Natural killer cell (primary cell): ENCODE data around the gene ZNF618. TPM values are rescaled to one million over a fixed set of nuclear protein-coding genes. Genes with fewer than 3 reads are reported as not detected.
"Not testable (repeated sequence)": the region's sequence is repeated elsewhere in the genome, so short reads cannot be mapped to it uniquely, and the experiment has no call there.

ENCODE experiments used
- ATAC-seq, 3 donors: fragments of 150-1000 bp in 2 of 3; fragments of 200-7000 bp in 1 of 3; cut with Tn5 transposase; 1 replicate in 1 of 3; 2 replicates in 2 of 3; pipeline ENCODE4 v1.10.0; 2021; ENCODE audit warnings: mild to moderate bottlenecking in 2 of 3, moderate library complexity in 2 of 3
- DNase-seq, 2 donors: peaks; one replicate each; pipeline versions ENCODE4 v3.0.0 to v3.0.0-alpha.2; 2013 to 2021; ENCODE audit warnings: mixed read lengths in 1 of 2
- H3K27ac ChIP-seq: one replicate; pipeline ENCODE4 v1.5.1; 2013; ENCODE audit warnings: mild to moderate bottlenecking, low read length
- H3K27me3 ChIP-seq: one replicate; pipeline ENCODE4 v1.6.1; 2013; ENCODE audit warnings: low read length; ENCODE audit not compliant: control insufficient read depth, insufficient read depth
- H3K36me3 ChIP-seq: one replicate; pipeline ENCODE4 v1.6.1; 2013; ENCODE audit warnings: low read length; ENCODE audit not compliant: control insufficient read depth, insufficient read depth
- H3K4me1 ChIP-seq: one replicate; pipeline ENCODE4 v1.6.1; 2013; ENCODE audit warnings: low read length; ENCODE audit not compliant: control insufficient read depth, insufficient read depth
- H3K4me3 ChIP-seq: one replicate; pipeline ENCODE4 v1.5.1; 2013; ENCODE audit warnings: low read length
- H3K9me3 ChIP-seq: one replicate; pipeline ENCODE4 v1.6.1; 2013; ENCODE audit warnings: low read length; ENCODE audit not compliant: control insufficient read depth, insufficient read depth
- H3K27ac Mint-ChIP-seq, 2 donors: one replicate each; pipeline ENCODE4 v1.8.0; 2022; ENCODE audit warnings: mild to moderate bottlenecking in 2 of 2, mixed read lengths in 2 of 2, moderate library complexity in 1 of 2
- H3K27me3 Mint-ChIP-seq, 2 donors: one replicate each; pipeline ENCODE4 v1.8.0; 2022; ENCODE audit warnings: low read depth in 2 of 2, mixed read lengths in 2 of 2
- H3K36me3 Mint-ChIP-seq: one replicate; pipeline ENCODE4 v1.8.0; 2022; ENCODE audit warnings: mixed read lengths
- H3K4me1 Mint-ChIP-seq, 2 donors: one replicate each; pipeline ENCODE4 v1.8.0; 2022; ENCODE audit warnings: mixed read lengths in 2 of 2
- H3K4me3 Mint-ChIP-seq: one replicate; pipeline ENCODE4 v1.8.0; 2022; ENCODE audit warnings: mild to moderate bottlenecking, moderate library complexity, mixed read lengths
- H3K9me3 Mint-ChIP-seq, 2 donors: one replicate each; pipeline ENCODE4 v1.8.0; 2022; ENCODE audit warnings: mixed read lengths in 2 of 2
- CTCF ChIP-seq: fragments of 200-600 bp; IDR thresholded peaks from one replicate; pipeline ENCODE4 v1.8.0; 2022; ENCODE audit warnings: antibody characterized with exemption
- WGBS: methylation state at CpG from one replicate; pipeline ENCODE4 v1.1.7; 2013; ENCODE audit warnings: missing lambda C conversion rate; ENCODE audit not compliant: insufficient coverage; 5-methylcytosine and 5-hydroxymethylcytosine counted together
- intact Hi-C: fragments of 100-400 bp; cut with micrococcal nuclease; formaldehyde crosslinking; loops from one replicate; pipeline ENCODE4 v1.14.2; 2022
- total RNA-seq, 4 donors: library from RNA; stranded (reverse); fragments of 120-200 nt in 1 of 4; gene quantifications; one replicate each; pipeline versions ENCODE4 v1.2.3 to v1.2.4, GENCODE V29; 2013 to 2022

Gene ZNF618
- total RNA-seq, 3 donors from 2014 or later (not counting 1 experiment from before 2014, with no cell fraction given): 9.2 to 10.7 (median 10.0) TPM

- TF ChIP-seq CTCF: no peak
Measured at GRCh38 chr9:114080773-114081440, 204.8 kb downstream of the ZNF618 start.

GRCh38 chr9:114081441-114082016 lies 205.4 kb downstream of the ZNF618 start:
- no peak for TF ChIP-seq CTCF
- Histone ChIP-seq H3K4me3 (no peak overlapping the region), H3K27me3 (no peaks in the 10 kb centered on the region), H3K9me3 (no peaks in the 10 kb centered on the region), H3K36me3 (no peaks in the 10 kb centered on the region), H3K27ac (no peak overlapping the region), H3K4me1 (no peaks in the 10 kb centered on the region)
- WGBS: 84% methylated on average over 6 of the region's 6 CpGs
- DNase-seq: peak in 1 of 2 donors; percentile 10
- intact Hi-C loops: loop anchor here (1.0 kb wide), 2 partner anchors 210 to 224 kb away; no protein-coding TSS in a partner anchor
- Mint-ChIP-seq H3K4me3 (no peak overlapping the region), H3K27me3 (peaks cover 0 to 6% of the 10 kb centered on the region in 2 donors), H3K4me1 (no peaks in the 10 kb centered on the region), H3K9me3 (no peaks in the 10 kb centered on the region), H3K36me3 (no peaks in the 10 kb centered on the region), H3K27ac (no peak overlapping the region)
- ATAC-seq: no peak

More at GRCh38 chr9:114080773-114081440, 204.8 kb downstream of the ZNF618 start:
- Histone ChIP-seq H3K9me3 (no peaks in the 10 kb centered on the region), H3K36me3 (no peaks in the 10 kb centered on the region), H3K27me3 (no peaks in the 10 kb centered on the region), H3K4me1 (no peaks in the 10 kb centered on the region), H3K27ac (no peak overlapping the region), H3K4me3 (no peak overlapping the region)
- no peaks in the 10 kb centered on the region for H3K4me1 Mint-ChIP-seq
- no peak for ATAC-seq
- H3K36me3 Mint-ChIP-seq: no peaks in the 10 kb centered on the region
- DNase-seq: no peak
- WGBS: 87% methylated on average over 7 of the region's 7 CpGs
- H3K4me3 Mint-ChIP-seq: no peak overlapping the region
- H3K9me3 Mint-ChIP-seq: no peaks in the 10 kb centered on the region
- peaks cover 0 to 13% of the 10 kb centered on the region in 2 donors for H3K27me3 Mint-ChIP-seq
- intact Hi-C loops: no loop called here
- no peak overlapping the region for H3K27ac Mint-ChIP-seq

GRCh38 chr9:114082017-114082762 lies 206.1 kb downstream of the ZNF618 start:
- intact Hi-C loops: loop anchor here (1.0 kb wide), 2 partner anchors 209 to 223 kb away; no protein-coding TSS in a partner anchor
- Histone ChIP-seq H3K9me3 (no peaks in the 10 kb centered on the region), H3K36me3 (no peaks in the 10 kb centered on the region), H3K27me3 (no peaks in the 10 kb centered on the region), H3K27ac (no peak overlapping the region), H3K4me1 (no peaks in the 10 kb centered on the region), H3K4me3 (no peak overlapping the region)
- DNase-seq (peak; percentile 69 to 86), ATAC-seq (peak; percentile 63 to 93 (median 70))
- Mint-ChIP-seq H3K27me3 (peaks cover 0 to 3% of the 10 kb centered on the region in 2 donors), H3K9me3 (no peaks in the 10 kb centered on the region), H3K4me3 (no peak overlapping the region), H3K4me1 (no peaks in the 10 kb centered on the region), H3K36me3 (no peaks in the 10 kb centered on the region), H3K27ac (no peak overlapping the region)
- WGBS: 56% methylated on average over 10 of the region's 10 CpGs
- peak; percentile 88 for TF ChIP-seq CTCF

GRCh38 chr9:114082763-114083412 lies 206.8 kb downstream of the ZNF618 start:
- H3K4me3 ChIP-seq, H3K4me3 Mint-ChIP-seq, H3K4me1 ChIP-seq, H3K36me3 ChIP-seq, H3K4me1 Mint-ChIP-seq, H3K9me3 ChIP-seq, H3K27ac Mint-ChIP-seq, H3K27me3 Mint-ChIP-seq, H3K27me3 ChIP-seq, DNase-seq, H3K9me3 Mint-ChIP-seq, ATAC-seq, H3K36me3 Mint-ChIP-seq, H3K27ac ChIP-seq: not testable (repeated sequence)
- WGBS: 76% methylated on average over 12 of the region's 13 CpGs
- intact Hi-C loops: loop anchor here (1.0 kb wide), 2 partner anchors 208 to 222 kb away; no protein-coding TSS in a partner anchor
